Activated effector memory CD4-positive, alpha-beta T cell treated with anti-CD3 and anti-CD28 coated beads, Interleukin-2, amount 50 U/mL, for 16 hours (primary cell): ENCODE data around the gene RNF213.
A peak's percentile ranks its signal among the peaks of the same experiment; 100 is the strongest.

Source experiments
- DNase-seq: peaks from one replicate; pipeline ENCODE4 v3.0.0-alpha.2; 2020

RNF213 gene

DNA sequence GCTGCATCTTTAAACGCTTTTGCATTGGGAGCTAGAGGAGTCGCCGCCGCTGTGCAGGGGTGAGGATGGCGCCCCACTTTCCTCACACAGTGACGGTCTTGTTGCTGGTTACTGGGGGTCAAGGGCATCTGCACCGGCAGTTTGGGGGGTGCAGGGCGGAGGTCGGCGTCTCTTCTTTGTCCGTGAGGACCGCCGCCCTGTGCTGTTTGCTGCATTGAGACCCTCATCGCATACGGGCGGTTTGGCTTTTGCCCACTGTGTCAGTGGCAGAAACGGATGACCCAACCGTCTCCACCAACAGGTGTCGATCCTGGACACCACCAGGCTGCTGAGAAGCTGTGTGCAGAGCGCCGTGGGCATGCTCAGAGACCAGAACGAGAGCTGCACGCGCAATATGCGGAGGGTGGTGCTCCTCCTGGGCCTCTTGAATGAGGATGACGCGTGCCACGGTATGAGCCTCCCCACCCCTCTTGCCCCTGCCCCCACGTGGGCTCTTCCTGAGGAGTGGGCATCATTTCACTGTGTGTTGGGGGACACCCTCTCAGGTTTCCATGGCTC is 93.1 kb downstream of the RNF213 start:
- DNase-seq: peak; percentile 45

DNA sequence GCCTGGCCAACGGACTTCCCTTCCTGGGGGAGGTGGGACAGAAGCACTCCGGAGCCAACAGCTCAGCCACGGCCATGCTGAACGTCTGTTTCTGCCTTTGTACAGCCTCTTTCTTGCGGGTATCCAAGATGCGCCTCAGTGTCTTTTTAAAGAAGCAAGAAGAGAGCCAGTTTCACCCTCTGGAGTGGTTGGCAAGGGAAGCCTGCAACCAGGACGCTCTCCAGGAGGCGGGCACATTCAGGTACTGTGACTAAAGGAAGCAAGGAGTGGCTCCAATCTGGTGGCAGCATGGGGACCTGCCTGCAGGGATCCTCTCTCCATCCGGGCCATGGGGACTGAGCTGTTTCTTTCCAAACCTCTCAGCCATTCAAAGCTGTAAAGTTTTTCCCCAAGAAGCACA is 93.7 kb downstream of the RNF213 start:
- peak; percentile 28 for DNase-seq

DNA sequence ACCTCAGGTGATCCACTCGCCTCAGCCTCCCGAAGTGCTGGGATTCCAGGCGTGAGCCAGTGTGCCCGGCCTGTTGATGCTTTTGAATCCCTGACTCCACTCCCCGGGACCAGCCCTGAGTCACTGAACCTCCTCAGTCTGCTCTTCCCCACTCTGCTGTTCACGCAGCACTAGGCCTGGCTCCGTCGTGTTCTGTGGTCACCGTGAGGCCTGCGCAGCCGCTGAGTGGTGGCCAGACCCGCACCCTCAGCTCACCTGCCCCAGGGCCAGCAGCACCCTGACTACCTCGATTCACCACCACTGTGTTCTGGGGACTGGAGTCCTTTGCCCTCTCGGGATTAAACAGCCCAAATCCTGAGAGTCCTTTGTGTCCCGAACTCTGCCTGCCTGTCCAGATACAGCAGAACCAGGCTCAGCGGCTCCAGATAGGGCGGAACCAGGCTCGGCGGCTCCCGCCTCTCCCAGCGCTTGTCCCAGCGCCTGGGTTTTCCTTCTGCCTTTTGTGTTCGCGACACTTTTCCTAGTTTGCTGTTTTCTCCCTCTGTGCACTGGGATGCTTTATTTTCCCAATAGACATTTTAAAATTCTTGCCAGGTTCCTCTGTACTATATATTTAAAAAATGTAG is 95.7 kb downstream of the RNF213 start:
- DNase-seq: peak; percentile 54

DNA sequence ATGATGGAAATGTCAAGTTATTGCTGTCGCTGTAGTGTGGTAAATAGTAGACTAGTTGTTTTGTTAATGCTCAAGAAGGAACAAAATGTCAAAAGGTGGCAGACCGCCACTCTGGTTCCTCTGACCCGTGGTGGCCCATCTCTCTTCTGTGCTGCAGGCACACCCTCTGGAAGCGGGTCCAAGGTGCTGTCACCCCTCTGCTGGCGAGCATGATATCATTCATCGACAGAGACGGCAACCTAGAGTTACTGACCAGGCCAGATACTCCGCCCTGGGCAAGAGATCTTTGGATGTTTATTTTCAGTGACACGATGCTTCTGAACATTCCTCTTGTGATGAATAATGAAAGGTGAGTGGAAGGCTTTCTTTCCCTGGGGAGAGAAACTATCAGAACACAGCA is 97.5 kb downstream of the RNF213 start:
- peak; percentile 37 for DNase-seq

DNA sequence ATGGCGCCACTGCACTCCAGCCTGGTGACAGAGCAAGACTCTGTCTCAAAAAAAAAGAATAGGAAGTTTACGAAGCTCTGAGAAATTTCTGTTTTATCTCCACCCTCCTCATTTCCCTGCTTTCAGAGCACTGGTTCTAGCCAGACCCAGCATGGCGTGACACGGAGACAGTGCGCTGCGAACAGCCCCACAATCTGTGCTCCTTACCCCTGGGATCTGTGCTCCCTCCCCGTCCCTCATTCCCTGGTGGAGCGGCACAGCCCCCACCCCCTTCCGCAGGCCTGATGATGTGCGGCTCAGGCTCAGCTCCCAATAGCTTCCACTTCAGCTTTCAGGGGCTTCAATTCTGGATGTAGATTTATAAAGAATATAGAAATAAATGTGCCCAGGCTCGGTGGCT is 98.2 kb downstream of the RNF213 start:
- peak; percentile 57 for DNase-seq

DNA sequence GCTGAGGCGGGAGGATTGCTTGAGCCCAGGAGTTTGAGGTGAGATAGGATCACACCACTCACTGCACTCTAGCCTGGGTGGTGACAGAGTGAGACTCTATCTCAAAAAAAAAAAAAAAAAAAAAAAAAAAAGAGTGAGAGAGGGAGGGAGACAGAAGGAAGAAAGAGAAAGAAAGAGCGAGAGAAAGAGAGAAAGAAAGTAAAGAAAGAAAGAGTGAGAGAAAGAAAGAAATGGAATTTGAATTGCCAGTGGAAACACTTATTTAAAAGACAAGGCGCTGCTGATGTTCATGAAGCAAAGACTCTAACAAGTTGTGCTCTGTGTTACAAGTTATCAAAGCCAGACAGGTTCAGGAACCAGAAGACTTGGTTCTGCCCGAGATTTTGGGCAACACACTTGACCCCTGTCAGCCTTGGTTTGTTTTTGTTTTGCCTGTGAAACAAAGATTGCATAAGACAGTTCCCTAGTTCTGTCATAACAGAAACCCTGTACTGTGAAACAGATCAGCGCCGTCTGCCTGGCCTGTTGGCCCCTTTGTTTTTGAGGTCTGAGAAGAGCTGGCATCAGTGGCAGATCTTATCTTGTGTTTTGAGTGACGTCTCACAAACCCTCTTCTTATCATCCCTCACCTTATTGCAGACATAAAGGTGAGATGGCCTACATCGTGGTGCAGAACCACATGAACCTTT is 98.9 kb downstream of the RNF213 start:
- peak; percentile 56 for DNase-seq

DNA sequence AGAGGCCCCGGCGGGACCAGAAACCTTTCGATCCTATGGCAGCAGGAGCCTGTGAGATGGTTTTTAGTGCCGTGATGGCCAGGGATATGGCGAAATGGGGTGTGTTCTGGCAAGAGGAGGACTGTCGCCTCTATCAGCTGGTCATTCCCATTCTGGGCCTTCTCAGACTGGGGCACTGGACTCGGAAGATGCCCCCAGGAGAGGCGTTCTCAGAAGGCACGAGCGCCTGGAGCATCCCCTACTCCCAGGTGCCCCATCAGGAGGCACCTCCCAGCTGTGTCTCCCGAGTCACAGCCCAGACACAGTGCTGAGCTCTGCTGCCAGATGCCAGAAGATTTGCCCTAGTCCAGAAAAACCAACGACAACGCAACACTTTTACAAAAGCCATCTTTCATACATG is 99.7 kb downstream of the RNF213 start:
- peak; percentile 57 for DNase-seq

DNA sequence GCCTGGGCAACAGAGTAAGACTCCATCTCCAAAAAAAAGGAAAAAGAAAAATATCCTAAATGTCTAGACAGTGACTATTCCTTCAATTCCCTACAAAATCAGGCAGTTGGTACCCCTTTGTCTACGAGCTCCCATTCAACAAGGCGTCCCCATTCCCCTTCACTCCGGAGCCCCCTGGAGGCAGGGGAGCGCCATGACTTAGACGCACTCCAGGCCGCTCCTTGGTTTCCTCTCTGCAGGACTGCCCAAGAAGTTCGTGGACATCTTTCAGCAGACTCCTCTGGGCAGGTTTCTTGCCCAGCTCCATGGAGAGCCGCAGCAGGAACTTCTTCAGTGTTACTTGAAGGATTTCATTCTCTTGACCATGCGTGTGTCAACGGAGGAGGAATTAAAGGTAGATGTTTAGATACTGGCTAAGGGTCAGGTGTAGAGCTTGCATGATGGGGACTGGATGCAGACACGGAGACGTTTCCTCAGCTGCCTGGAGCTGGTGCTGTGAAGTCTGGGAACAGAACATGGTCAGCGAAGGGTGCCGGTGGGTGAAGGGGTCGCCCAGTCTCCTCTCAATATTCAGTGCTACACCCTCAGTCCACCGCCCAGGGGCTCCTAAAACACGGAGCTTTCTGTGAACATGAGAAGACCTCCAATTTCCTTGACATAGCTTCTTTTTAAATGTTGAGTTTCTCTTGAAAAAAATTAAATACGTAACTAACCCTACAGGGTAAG is 101.0 kb downstream of the RNF213 start:
- DNase-seq: peak; percentile 63

DNA sequence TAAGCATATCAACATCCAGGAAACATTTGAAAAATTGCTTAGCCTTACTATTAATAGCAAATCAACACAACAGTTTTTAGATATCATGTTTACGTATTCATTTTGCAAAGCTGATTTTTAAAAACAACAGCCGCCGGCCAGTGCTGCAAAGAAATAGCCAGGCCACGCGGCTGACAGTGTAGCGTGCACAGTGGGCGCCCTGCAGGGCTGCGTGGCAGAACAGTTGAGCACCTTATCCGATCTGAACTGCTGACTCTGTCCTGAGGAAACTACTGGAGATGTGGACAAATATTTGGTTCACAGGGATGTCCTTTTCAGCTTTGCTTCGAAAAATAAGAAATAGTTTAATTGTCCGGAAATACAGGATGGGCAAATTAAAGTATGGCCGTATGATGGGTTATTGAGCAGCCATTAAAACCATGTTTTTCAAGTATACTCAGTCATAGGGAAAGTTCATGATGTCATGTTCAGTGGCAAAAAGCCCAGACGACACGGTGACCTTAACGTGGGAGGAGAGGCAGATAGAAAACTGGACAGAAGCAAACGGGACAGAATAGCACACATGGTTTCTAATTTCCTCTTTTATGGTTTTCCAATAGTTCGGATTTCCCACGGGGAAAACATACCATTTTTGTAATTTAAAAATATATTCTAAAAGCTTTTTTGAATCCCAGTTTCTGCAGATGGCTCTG is 101.9 kb downstream of the RNF213 start:
- DNase-seq: peak; percentile 17

DNA sequence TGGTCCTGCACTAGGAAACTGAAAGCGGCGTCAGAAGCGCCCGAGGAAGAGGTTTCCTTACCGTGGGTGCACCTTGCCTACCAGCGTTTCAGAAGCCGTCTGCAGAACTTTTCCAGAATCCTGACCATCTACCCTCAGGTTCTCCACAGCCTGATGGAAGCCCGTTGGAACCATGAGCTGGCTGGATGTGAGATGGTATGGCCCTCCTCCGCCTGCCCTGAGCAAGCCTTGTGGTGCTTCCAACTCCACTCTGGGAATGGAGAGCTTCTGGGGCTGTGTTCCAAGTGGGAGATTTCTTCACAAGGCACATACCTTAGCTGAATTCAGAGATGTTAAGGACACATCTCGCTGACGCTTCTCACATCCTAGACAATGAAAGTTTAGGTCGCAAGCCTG is 102.5 kb downstream of the RNF213 start:
- DNase-seq: peak; percentile 42

DNA sequence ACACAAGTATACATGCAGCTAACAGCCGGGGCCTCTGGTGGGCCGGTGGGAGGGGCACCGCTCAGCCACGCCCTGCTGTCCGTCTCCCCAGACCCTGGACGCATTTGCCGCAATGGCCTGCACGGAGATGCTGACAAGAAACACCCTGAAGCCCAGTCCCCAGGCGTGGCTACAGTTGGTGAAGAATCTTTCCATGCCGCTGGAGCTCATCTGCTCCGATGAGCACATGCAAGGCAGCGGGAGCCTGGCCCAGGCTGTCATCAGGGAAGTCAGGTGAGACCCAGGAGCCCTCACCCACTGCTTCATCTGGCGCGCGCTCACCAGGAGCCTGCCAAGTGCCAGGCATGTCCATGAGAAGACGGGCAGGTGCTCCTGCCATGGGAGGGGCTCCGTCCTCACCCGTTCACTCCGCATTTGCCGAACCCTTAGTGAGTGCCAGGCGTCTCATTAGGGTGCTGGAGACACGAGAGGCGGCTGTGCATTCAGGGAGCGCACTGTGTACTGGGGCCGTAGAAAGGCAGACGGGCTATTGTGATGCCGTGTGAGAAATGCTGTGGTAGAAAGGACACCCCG is 103.0 kb downstream of the RNF213 start:
- peak; percentile 55 for DNase-seq

DNA sequence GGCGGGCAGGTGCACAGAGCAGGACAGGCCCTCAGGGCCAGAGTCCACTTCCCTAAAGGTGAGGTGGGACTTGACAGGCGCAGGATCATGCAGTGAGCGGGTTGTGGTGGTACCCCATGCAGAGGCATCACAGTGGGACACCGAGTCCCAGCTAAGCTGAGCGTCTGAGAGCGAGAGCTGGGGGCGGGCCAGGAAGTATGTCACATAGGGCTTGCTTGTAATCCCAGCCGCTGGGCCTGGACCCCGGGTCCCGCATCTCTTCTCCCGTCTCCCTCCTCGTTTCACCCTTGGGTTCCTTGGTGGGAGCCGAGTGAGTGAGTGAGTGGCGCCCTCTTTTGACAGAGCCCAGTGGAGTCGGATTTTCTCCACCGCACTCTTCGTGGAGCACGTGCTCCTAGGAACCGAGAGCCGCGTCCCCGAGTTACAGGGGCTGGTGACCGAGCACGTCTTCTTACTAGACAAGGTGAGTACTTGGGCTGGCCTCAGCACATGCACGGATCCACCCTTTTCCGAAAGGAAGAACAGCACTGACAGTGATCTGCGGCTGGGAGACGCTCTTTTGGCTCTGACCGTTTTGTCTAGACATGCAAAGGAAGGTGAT is 103.5 kb downstream of the RNF213 start:
- peak; percentile 63 for DNase-seq

DNA sequence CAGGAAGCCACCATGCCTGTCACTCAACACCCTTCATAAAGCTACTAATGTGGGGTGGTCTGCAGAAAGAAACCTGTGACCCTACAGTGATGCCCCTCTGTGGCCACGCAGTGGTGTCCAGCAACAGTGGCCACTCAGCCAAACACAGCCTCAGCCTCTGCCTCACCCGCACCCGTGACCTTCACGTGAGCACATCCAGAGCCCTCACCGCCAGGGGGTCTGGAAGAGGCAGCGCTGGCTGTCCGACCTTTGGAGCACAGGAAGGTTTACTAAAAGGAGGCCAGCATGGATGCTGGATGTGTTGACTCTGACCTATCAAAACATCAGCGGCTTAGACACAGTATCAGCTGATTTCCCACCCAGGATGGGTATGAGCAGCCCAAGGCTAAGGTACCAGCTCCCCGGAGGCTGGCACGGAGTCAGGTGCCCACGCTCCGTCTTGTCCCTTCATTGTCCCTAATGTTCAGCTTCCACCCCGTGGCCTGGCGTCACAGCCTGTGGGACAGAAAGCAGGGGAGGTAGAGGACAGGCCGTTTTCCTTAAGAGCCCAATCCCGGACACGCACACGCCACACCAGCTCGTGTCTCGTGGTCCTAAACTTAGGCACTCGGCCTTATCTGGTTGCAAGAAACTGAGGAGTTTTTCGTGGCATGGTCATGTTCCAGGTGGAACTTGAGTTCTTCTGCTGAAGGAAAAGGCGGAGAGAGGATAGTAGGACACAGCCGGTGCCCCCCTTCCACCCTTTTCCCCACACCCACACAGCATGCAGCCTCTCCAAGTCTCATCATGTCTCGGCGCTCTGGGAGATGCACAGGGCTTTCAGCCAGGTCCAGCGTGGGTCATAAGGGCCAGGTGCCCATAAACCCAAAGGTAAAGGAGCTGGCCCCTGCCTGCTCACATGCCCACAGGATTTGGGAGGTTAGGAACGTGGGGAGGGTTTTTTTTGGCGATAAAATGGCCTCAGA is 104.6 kb downstream of the RNF213 start:
- peak; percentile 44 for DNase-seq

DNA sequence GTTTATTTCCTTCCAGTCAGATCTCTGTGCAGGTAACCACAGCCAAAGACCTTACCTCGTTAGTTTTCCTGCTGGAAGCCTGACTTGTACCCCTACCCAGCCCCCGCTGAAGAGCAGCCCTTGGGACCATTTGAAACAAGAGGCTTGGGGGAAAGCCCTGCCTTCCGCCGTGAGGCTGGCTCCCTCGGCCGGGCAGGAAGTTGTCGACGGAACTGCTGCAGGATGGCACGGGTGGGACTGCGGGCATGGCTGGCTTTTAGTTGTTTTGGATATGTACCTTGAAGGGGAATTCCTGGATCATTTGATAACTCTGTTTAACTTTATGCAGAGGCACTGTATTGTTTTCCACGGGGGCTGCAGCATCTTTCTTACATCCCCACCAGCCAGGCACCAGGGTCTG is 105.3 kb downstream of the RNF213 start:
- peak; percentile 59 for DNase-seq

DNA sequence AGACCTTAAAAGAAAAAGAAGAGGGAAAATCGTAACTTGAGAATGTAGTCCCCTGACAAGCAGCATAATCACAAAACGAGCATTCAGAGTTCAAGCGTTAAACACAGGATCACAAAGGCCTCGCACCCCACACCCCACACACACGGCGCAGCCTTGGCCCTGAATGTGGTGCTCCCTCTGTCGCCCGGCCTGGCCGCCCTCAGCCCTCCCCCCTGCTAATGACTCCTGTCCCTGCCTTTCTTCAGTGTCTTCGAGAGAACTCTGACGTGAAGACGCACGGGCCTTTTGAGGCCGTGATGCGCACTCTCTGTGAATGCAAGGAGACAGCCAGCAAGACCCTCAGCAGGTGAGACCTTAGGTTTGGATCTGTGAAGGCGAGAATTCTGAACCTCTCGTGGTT is 106.9 kb downstream of the RNF213 start:
- peak; percentile 30 for DNase-seq

DNA sequence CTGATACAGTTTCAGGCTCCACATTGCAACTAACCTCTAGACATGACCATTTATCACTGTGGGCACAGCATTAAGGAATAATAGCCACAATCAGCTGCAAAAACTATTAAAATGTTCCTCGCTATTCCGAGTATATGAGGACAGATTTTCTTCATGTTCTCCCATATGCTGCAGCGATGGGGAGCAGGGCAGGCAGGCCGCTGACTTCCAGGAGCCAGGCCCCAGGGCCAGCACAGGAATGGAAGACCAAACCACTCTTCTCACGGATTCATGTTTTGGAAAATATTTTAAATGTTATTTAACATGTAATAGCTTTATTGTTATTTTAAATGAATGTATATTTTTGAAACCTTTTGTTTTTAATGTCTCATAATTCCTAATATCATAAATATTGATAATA is 110.5 kb downstream of the RNF213 start:
- DNase-seq: no peak

DNA sequence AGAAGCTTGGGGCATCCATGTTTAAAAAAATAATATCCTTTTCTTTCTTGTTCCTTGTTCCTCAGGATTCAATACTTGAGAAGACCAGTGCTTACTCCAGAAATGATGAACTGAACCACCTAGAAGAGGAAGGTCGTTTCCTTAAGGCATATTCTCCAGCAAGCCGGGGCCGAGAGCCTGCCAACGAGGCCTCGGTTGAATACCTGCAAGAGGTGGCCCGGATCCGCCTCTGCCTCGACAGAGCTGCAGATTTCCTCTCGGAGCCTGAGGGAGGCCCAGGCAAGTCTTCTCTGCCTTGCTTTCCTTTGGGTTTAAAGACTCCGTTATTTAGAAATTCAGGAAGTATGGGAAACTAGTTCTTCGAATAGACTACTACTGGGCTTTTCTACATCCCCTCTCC is 111.8 kb downstream of the RNF213 start:
- DNase-seq: peak; percentile 60

DNA sequence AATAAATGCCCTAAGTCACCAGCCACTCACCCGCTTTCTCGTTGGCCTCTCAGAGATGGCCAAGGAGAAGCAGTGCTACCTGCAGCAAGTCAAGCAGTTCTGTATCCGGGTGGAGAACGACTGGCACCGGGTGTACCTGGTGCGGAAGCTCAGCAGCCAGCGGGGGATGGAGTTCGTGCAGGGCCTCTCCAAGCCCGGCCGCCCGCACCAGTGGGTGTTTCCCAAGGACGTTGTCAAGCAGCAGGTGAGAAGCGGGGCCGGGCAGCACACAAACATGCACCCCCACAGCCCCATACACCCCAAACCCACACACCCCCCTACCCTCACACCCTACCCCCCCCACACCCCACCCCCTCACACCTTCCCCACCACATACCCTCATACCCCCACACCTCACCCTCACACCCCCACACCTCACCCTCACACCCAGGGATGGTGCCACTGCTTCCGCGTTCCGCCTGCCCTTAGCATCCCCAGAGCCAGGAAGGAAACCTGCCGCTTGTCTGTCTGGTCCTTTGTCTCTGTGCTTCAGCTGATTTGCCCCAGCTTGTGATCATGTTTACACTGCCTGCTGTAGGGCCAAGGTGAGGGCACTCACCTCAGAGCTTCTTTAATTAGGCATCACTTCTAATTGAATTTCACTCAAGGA is 112.4 kb downstream of the RNF213 start:
- DNase-seq: peak; percentile 61

DNA sequence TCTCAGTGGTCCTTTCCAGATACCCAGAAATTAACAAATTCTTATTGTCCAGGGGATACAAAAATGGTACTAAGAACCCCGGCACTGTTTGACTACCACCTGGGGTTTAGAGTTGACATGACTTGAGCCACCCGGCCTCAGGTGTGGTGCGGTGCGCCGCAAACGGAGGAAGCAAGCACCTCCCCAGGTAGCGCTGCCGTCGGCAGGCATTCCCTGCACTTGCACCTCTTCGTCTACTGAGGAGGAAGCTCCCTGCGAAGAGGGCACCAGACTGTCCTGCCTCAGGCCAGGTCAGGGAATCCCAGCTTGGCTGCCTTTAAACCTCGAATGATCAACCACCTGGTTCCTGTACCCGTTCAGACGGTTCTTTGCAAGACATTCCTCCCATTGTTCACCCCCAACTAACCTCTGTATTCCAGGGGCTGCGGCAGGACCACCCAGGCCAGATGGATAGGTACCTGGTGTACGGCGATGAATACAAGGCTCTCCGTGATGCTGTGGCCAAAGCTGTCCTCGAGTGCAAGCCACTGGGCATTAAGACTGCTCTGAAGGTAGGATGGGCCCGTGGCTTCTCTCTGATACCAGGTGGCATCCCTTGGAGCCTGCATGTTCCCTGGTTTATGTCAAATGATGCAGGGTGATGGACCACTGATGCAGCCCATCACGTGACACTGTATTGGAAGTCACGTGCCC is 113.5 kb downstream of the RNF213 start:
- DNase-seq: peak; percentile 56
